Ovary (tissue), 3 donors: ENCODE data around the gene S100A6.

Experiments
- EP300 ChIP-seq: sonication (generic); formaldehyde crosslinking; IDR thresholded peaks from one replicate; pipeline ENCODE4 v1.6.1; 2017; ENCODE audit warnings: antibody characterized with exemption
- POLR2A ChIP-seq: fragments of 450-650 bp; IDR thresholded peaks from one replicate; pipeline ENCODE4 v1.6.1; 2017; ENCODE audit warnings: antibody characterized with exemption, mild to moderate bottlenecking, moderate library complexity
- TF ChIP-seq, protein P1 (sequence below), 3 donors: fragments of 450-650 bp in 2 of 3; fragments of 200-600 bp in 1 of 3; IDR thresholded peaks; one replicate each; pipeline versions ENCODE4 v1.5.1 to v1.8.0; 2016 to 2022; ENCODE audit warnings: antibody characterized with exemption in 3 of 3, mild to moderate bottlenecking in 1 of 3
- donor health status: DM: no; HTN: no; CAD: no.

DNA sequence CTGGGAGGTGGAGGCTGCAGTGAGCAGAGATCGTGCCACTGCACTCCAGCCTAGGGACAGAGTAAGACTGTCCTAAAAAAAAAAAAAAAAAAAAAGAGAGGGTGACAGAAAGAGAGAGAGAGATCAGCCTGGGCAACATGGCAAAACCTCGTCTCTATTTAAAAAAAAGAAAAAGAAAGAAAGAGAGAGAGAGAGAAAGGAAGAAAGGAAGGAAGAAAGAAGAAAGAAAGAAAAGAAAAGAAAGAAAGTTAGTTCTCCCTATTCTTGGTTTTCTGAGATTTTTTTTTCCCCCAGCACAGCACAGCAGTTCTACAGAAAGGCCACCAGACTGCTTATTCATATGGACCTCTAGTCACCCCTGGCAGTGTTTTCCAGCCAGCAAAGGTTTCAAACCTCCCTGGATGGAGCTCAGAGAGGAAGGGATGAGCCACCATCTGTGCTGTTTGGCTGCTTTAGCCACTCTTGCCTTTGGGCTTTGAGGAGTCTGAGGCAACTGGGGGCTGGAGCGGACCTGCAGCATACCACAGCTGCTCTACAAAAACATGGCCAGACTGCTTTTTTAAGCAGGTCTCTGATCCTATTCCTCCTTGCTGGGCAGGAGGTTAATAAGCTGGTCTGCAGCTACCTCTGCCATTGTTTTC lies 10.6 kb downstream of the S100A6 start:
- no peak for TF ChIP-seq EP300
- TF ChIP-seq, protein P1, sequence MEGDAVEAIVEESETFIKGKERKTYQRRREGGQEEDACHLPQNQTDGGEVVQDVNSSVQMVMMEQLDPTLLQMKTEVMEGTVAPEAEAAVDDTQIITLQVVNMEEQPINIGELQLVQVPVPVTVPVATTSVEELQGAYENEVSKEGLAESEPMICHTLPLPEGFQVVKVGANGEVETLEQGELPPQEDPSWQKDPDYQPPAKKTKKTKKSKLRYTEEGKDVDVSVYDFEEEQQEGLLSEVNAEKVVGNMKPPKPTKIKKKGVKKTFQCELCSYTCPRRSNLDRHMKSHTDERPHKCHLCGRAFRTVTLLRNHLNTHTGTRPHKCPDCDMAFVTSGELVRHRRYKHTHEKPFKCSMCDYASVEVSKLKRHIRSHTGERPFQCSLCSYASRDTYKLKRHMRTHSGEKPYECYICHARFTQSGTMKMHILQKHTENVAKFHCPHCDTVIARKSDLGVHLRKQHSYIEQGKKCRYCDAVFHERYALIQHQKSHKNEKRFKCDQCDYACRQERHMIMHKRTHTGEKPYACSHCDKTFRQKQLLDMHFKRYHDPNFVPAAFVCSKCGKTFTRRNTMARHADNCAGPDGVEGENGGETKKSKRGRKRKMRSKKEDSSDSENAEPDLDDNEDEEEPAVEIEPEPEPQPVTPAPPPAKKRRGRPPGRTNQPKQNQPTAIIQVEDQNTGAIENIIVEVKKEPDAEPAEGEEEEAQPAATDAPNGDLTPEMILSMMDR (IDR thresholded peaks at IDR 0.05), result no peak
- TF ChIP-seq POLR2A, result no peak
